ENCODE data around the gene TYROBP.
"Not testable (repeated sequence)": the region's sequence is repeated elsewhere in the genome, so short reads cannot be mapped to it uniquely, and the experiment has no call there.

The TYROBP gene

DNA sequence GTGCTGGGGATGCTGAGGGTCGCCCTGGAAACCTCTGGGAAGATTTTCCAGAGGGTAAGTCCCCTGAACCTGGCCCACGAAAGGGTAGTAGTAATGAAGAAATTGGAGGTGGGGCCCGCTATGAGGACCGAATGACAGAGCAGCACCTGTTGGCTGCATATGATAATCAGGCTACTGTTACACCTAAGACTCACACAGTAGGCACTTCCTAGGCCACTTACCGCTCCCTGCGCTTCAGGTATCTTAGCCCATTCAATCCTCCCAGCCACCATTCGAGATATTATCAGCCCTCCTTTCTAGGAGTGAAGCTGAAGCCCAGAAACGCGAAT is 23.7 kb upstream of the TYROBP start:
- no peak for DNase-seq (ENCODE audit: low spot score)

DNA sequence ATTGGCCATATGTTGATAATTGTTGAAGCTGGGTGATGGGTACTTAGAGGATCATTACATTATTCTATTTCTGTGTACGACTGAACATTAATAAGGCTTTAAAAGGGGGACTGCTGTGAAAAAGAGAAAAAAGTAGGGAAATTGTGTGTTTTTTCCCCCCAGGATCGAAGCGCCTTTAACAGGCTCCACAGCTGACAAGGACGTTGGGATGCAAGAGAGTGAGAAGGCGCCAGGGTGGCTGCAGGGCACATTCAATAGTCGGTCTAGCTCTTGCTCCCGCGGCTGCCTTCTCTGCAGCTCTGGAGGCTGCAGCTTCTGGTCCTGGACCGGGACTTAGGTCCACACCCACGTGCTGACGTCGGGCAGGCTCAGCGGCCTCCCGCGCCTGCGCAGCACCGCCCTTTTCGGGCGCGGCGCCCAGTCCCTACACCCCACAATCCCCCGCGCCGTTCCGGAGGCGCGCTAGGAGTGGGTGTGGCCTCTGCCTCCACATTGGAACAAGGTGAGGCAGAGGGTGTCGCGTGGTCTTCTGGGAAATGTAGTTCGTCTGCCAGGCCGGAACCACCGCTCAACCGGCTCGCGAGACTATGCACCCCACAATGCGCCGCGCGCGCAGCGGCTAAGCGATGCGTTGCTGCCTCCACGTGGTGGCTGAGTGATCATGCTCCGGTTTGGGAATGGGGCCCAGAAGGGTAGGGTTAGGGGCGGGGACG is 23.2 kb upstream of the TYROBP start:
- DNase-seq (ENCODE audit: low spot score), result peak; percentile 98

DNA sequence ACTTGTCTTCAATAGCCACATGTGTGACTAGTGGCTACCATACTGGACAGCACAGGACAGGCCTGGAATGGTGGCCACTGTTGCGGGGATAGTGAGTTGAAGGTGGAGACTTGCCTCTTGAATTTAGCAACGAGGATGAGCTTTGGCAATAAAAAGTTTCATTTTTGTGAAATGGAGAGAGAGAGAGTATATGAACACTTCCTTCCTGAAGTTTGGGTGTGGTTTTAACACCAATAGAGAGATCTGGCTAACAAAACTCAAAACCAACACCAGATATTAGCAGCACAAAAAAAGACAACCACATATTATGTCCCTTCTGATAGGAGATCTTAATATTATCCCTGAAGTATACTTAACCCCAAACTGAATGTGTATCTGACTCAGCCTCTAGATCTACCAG is 21.8 kb upstream of the TYROBP start:
- no peak for DNase-seq (ENCODE audit: low spot score)

DNA sequence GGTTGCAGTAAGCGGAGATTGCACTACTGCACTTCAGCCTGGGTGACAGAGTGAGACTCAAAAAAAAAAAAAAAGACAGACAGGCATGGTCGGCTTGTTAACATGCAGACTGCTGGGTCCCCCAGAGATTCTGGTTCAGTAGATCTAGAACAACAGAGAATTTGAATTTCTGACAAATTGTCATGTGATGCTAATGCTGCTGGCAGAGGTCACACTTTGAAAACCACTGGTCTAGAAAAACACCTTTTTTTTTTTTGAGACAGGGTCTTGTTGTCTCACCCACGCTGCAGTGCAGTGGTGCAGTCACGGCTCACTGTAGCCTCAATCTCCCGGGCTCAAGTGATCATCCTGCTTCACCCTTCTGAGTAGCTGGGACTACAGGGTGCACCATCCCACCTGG is 20.4 kb upstream of the TYROBP start:
- DNase-seq (ENCODE audit: low spot score), result no peak

DNA sequence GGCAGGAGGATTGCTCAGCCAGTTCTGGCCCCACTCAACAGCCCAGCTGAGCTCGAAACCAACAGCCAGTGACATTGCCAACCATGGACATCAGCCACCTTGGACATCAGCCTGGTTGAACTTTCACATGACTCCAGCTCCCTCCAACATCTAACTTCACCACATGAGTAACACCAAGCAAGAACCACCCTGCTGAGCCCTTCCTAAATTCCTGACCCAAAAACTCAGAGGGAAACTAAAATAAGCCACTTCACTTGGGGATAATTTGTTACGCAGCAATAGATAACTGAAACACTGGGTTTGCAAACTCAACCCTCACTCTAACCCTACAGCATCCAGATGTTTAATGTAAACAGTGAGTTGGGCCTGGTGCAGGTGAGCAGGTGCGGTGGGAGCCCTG is 17.4 kb upstream of the TYROBP start:
- DNase-seq (ENCODE audit: low spot score), result no peak

DNA sequence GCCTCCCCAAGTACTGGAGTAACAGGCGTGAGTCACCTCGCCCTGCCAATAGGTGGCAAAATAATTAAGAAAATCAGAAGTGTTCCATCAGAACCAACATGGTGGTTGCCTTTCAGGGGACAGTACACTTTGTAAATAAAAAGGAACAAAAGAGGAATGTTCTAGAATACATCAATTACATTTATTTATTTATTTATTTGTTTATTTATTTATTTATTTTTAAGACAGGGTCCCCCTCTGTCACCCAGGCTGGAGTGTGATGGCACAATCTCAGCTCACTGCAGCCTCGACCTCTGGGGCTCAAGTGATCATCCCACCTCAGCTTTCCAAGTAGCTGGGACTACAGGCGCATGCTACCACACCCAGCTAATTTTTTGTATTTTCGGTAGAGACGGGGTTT is 12.9 kb upstream of the TYROBP start:
- no peak for DNase-seq (ENCODE audit: low spot score)

DNA sequence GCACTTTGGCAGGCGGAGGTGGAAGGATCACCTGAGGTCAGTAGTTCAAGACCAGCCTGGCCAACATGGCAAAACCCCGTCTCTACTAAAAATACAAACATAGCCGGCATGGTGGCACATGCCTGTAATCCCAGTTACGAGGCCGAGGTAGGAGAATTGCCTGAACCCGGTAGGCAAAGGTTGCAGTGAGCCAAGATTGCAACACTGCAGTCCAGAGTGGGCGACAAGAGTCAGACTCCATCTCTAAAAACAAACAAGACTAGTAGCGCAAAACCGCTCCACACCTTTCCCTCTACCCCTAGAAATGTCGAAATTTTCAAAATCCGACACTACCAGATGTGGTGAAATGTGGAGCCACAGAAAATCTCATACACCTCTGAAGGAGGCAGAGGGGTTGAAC is 11.2 kb upstream of the TYROBP start:
- DNase-seq (ENCODE audit: low spot score), result no peak

DNA sequence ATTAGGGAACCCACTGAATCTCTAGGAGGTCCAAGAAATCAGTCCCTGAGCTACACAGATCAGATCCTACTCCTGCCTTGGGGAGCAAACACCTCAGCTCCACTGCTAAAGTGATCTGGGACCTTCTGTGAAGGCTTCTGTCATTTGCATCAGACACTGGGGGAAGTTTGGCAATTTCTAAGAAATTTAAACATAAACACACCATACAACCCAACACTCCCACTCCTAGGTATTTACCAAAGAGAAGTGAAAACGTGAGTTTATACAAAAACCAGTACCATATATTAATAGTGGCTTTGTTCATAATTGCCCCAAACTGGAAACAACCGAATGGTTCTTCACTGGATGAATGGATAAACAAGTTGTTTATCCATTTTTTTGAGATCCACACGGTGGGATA is 7.3 kb upstream of the TYROBP start:
- DNase-seq (ENCODE audit: low spot score), result no peak

DNA sequence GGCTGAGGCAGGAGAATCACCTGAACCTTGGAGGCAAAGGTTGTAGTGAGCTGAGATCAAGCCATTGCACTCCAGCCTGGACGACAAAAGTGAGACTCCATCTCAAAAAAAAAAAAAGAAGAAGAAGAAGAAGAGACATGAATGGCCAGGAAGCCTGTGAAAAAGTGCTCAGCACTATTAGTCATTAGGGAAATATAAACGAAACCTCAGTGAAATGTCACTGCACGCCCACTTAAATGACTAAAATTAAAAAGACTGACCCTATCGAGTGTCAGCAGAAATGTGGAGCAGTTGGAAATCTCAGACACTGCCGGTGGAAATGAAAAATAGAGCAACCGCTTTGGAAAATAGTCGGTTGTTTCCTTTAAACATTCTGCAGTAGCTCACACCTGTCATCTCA is 5.5 kb upstream of the TYROBP start:
- DNase-seq (ENCODE audit: low spot score), result no peak

DNA sequence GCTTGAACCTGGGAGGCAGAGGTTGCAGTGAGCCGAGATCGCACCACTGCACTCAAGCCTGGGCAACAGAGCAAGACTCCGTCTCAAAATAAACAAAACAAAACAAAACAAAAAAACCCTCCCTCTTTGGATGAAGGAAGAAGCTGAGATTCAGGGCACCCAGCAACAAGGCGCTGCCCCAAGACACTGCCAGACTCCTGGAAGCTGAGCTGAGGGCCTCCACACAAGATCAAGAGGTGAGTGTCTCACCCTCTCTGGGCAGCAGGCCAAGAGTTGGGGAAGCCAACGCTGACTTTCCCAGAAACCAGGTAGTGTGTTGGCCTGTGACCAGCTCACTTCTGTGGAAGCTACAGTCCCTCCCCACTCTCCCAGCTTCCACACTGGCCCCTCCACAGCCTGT is 3.7 kb upstream of the TYROBP start:
- no peak for DNase-seq (ENCODE audit: low spot score)

DNA sequence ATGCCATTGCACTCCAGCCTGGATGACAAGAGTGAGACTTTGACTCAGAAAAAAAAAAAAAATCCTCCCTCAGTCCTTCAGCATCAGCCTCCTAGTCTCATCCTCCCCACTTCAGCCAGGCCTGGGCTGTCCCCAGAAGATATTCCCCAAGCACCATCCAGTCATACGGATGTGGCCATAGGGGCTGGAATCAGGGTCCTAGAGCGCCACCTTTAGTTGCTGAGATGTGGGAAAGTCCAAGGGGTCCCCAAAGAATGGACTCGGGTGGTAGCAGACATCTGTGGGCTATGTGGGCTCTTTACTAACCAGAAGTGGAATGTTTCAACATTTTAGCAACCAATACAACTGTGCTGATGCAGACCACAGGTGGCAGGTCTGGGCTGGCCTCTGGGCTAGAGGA is 3.1 kb upstream of the TYROBP start:
- DNase-seq (ENCODE audit: low spot score), result no peak

DNA sequence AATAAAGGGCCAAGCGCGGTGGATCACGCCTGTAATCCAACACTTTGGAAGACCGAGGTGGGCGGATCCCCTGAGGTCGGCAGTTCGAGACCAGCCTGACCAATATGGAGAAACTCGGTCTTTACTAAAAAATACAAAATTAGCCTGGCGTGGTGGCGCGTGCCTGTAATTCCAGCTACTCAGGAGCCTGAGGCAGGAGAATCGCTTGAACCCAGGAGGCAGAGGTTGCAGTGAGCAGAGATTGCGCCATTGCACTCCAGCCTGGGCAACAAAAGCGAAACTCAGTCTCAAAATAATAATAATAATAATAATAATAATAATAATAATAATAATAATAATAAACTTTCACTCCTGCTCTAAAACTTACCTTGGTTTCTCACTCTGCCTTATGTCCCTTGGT is 2.3 kb upstream of the TYROBP start:
- not testable (repeated sequence) for DNase-seq (ENCODE audit: low spot score)

DNA sequence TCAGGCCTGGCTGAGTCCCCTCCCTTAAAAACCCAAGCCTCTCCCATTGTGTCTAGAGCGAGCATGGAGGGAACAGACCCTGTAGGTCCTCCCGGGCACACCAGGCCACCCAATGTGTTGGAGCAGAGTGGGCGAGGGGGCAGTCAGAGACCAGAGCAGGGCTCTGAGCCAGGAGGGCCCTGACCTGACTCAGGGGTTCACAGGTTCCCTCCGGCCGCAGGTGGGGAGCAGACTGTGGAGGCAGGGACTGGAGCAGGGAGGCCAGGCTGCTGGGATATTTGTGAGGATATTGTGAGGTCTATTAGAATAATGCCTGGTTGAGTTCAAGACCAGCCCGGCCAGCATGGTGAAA is 1.6 kb upstream of the TYROBP start:
- DNase-seq (ENCODE audit: low spot score), result no peak

DNA sequence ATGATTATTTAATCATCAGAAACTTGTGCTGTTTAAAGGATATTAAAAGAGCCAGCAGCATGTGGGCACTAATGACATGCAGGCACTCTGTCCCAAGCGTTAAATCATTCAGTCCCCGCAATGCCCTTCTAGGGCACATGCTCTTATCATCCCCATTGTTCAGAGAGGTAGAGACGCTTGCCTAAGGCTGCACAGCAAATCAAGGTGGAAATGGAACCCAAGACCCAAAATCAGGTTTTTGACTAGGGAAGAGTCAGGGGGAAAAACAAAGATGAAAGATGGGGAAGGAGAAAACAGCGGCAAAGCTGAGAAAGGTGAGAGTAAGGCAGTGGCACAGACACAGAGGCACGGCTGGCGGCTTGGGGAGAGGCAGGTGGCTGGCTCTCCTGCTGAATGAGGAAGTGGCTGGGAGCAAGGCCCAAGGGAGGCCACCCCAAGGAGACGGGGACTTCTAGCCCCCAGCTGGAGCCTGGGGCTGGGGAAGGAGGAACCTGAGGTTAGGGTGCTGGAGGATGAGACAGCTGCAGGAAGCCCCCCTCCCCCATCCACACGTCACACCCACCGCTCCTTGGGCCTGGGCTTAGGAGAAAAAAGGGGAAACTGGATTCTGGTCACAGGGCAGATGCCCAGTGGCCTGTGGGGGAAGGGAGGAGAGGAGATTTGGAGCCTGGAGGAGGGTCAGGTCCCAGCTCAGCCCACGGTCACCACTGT is 1.0 kb upstream of the TYROBP start:
- no peak for DNase-seq (ENCODE audit: low spot score)

DNA sequence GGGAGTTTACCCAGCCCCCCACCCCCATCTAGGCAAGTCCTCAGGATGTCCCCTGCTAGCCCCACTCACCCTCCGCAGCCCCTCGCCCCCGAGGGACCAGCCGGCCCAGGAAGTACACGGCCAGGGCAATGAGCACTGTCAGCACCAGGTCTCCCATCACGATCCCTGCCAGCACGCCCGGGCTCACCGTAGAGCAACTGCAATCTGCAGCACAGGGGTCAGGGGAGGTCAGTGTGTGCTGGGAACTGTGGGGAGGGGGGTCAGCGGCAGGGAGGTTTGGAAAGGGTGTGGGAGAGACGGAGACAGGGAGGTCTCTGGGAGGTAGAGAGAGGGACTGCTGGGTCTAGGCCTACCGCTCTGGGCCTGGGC is 734 bp downstream of the TYROBP start:
- no peak for DNase-seq (ENCODE audit: low spot score)

DNA sequence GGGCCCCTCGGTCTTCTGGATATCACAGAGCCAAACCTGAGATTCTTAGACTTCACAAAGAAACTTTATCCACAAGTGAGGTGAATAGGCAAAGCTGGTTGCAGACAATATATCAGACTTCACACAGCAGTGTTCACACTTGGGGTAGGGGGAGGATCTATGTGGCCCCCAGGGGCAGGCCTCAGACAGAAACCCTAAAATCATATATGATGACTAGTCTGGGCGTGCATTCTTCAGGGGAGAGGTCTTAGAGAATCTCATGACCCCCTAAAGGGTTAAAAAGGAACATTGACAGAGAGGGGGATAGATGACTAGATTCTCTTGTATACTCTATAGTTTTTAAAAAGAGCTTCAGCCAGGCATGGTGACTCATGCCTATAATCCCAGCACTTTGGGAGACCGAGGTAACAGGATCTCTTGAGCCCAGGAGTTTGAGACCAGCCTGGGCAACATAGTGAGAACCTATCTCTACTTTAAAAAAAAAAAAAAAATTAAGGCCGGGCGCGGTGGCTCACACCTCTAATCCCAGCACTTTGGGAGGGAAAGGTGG is 2.8 kb downstream of the TYROBP start:
- no peak for DNase-seq (ENCODE audit: low spot score)

DNA sequence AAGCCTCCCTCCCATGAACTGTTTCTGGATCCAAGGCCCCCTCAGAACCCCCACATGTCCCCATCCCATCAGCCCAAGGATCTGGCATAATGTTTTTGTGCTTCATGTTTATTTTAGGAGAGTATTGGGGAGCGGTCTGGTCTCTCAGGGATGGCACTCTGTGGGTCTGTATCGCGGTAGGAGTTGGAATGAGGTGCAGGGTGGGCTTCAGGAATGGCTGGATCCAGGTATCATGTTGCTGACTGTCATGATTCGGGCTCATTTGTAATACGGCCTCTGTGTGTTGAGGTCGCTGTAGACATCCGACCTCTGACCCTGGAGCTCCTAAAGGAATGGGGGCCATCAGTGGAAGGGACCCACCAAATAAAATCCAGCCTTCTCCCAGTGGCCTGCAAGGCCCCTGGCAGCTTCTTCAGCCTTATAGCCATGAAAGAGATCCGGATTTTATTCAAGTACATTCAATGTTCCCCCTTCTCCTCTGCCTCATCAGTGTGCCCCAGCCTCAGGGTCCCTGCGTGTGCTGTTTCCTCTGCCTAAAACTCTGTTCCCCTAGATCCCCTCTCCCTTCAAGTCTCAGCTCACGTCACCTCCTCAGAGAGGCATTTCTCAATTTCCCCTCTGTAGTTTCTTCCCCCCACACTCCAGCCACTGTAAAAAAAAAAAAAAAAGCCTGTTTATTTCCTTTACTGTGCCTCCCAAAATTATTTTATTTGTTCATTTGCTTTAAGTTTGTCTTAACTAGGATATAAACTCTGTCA is 3.6 kb downstream of the TYROBP start:
- DNase-seq (ENCODE audit: low spot score), result no peak

DNA sequence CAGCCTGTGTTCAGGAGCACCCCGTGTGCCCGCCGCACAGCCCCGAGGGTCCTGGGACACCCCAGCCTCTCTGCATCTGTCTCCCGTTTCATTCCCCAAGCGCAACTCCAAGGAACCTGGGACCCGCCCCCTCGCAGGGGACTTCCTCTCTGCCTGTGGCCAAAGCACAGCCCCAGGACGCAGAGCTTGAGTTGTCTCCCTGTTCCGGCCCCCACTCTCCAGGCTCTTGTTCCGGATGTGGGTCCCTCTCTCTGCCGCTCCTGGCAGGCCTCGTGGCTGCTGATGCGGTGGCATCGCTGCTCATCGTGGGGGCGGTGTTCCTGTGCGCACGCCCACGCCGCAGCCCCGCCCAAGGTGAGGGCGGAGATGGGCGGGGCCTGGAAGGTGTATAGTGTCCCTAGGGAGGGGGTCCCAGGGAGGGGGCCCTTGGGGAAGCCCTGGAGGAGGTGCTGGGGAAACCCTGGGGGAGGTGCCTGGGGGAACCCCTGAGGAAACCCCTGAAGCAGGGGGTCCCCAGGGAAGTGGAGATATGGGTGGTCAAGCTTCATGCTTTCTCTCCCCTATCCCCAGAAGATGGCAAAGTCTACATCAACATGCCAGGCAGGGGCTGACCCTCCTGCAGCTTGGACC is 4.4 kb downstream of the TYROBP start:
- DNase-seq (ENCODE audit: low spot score), result no peak

DNA sequence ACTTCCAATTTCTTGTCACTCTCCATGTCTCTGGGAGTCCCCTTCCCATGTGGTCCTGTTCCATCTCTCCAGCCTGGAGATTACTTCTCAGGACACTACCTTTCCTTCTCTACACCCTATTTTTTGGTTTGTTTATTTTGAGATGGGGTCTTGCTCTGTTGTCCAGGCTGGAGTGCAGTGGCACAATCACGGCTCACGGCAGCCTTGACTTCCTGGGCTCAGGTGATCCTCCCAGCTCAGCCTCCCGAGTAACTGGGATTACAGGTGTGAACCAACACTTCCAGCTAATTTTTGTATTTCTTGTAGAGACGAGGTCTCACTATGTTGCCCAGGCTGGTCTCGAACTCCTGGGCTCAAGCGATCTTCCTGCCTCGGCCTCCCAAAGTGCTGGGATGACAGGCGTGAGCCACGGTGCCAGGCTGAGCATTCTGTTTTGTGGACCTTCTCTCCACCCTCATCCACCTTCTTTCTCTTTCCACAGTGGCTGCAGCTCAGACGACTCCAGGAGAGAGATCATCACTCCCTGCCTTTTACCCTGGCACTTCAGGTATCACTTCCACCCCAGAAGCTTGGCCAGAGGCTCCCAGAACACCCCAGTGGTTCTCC is 5.1 kb downstream of the TYROBP start:
- no peak for DNase-seq (ENCODE audit: low spot score)

DNA sequence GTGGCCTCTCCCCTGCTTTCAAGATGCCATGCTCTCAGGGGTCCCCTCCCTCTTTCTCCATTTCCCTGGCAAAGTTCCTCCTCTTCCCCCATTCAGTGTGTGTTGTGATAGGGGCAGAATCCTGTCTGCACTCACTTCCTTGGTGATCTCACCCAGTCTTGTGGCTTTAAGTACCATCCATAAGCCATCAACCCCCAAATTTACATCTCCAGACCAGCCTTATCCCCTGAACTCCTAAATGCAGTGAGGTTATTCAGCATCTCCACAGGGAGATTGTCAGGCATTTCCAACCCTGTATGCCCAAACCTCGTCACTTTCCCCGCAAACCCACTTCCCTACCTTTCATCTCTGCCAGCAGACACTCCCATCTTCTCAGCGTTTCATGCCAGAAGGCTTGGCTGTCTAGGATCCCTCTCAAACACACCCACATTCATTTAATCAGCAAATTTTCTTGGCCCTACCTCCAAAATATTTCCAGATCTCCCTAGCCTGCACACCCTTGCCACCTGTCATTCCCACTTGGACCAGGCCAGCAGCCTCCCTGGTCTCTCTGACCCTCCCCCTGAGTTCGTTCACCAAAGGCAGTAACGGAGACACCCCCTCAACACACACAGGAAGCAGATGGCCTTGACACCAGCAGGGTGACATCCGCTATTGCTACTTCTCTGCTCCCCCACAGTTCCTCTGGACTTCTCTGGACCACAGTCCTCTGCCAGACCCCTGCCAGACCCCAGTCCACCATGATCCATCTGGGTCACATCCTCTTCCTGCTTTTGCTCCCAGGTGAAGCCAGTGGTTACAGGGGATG is 6.0 kb downstream of the TYROBP start, which contains the start of gene HCST:
Gene HCST (plus strand): TSS at position 676 of the 808 bp plus-strand sequence. CDS start 65 bp downstream, at position 741.
- DNase-seq (ENCODE audit: low spot score), result no peak

DNA sequence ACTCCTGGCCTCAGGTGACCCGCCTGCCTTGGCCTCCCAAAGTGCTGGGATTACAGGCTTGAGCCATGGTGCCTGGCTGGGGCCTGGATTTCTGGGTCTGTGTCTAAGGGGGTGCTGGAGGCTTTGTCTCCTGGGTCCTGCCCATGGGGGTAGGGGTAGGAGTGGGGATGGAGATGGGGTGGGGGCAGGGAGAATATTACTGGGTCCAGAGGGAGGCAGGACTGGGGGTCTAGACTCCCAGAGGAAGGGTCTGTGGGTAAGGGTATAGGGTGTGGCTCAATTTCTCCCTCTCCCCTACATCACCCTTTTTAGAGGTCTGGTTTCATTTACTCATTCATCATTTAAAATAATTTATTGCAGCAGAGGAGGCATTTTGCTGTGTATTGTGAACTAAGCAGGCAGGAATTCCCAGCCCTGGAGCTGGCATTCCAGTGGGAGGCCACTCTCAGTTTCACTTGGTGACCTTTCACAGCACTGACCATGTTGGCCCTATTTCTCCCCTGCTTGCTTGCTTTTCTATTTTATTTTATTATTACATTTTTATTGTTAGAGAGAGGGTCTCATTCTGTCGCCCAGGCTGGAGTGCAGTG is 6.9 kb downstream of the TYROBP start:
- DNase-seq (ENCODE audit: low spot score), result no peak

Measured in HuH-7 (cell line).